RWPE2 (cell line): ENCODE data around the gene KLF15.

Source experiments
- ATAC-seq: fragments of 200-7000 bp; cut with Tn5 transposase; 3 replicates; pipeline ENCODE4 v1.9.1; 2021; ENCODE audit warnings: low read depth
- DNase-seq: peaks from one replicate; pipeline ENCODE4 v3.0.0-alpha.2; 2020; ENCODE audit warnings: low spot score
- H3K27ac ChIP-seq: fragments of 450-650 bp; 2 replicates; pipeline ENCODE4 v1.5.1; 2017; ENCODE audit warnings: mild to moderate bottlenecking; ENCODE audit not compliant: poor library complexity, severe bottlenecking
- H3K27me3 ChIP-seq: fragments of 250-450 bp; sonication (Bioruptor Pico); 2 replicates; pipeline ENCODE4 v1.5.1; 2021; ENCODE audit warnings: mild to moderate bottlenecking, moderate library complexity; ENCODE audit not compliant: insufficient read depth, poor library complexity, severe bottlenecking
- H3K36me3 ChIP-seq: fragments of 250-450 bp; sonication (Bioruptor Pico); 2 replicates; pipeline ENCODE4 v1.5.1; 2020; ENCODE audit warnings: low read depth, mild to moderate bottlenecking, moderate library complexity
- H3K4me1 ChIP-seq: fragments of 250-450 bp; sonication (Bioruptor Pico); 2 replicates; pipeline ENCODE4 v1.5.1; 2021; ENCODE audit warnings: mild to moderate bottlenecking, moderate library complexity; ENCODE audit not compliant: insufficient read depth, poor library complexity, severe bottlenecking
- H3K4me3 ChIP-seq: fragments of 250-450 bp; sonication (Bioruptor Pico); 2 replicates; pipeline ENCODE4 v1.5.1; 2021; ENCODE audit warnings: mild to moderate bottlenecking, moderate library complexity; ENCODE audit not compliant: severe bottlenecking
- H3K9me3 ChIP-seq: fragments of 250-450 bp; sonication (Bioruptor Pico); 2 replicates; pipeline ENCODE4 v1.5.1; 2021; ENCODE audit warnings: mild to moderate bottlenecking, moderate library complexity; ENCODE audit not compliant: severe bottlenecking
- TF ChIP-seq, protein P1 (sequence below): fragments of 450-650 bp; IDR thresholded peaks from one replicate; pipeline ENCODE4 v1.5.1; 2017; ENCODE audit warnings: mild to moderate bottlenecking, moderate library complexity; ENCODE audit not compliant: poor library complexity, severe bottlenecking

The KLF15 gene

DNA sequence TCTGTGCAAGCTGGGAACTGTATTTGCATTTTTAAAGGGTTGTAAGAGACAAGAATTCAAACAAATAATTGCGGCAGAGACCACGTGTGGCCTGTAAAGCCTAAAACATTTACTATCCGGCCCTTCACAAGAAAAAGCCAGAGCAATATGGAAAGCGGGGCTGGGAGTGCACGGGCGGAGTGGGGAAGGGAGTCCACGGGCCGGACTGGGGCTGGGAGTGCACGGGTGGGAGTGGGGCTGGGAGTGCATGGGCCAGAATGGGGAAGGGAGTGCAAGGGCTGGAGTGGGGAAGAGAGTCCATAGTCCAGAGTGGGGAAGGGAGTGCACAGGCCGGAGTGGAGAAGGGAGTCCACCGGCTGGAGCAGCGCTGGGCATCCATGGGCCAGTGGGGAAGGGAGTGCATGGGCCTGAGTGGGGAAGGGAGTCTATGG lies 41.2 kb downstream of the KLF15 start:
- no peaks in the 10 kb centered on the region for H3K4me1 ChIP-seq
- H3K9me3 ChIP-seq, result no peaks in the 10 kb centered on the region
- TF ChIP-seq, protein P1, sequence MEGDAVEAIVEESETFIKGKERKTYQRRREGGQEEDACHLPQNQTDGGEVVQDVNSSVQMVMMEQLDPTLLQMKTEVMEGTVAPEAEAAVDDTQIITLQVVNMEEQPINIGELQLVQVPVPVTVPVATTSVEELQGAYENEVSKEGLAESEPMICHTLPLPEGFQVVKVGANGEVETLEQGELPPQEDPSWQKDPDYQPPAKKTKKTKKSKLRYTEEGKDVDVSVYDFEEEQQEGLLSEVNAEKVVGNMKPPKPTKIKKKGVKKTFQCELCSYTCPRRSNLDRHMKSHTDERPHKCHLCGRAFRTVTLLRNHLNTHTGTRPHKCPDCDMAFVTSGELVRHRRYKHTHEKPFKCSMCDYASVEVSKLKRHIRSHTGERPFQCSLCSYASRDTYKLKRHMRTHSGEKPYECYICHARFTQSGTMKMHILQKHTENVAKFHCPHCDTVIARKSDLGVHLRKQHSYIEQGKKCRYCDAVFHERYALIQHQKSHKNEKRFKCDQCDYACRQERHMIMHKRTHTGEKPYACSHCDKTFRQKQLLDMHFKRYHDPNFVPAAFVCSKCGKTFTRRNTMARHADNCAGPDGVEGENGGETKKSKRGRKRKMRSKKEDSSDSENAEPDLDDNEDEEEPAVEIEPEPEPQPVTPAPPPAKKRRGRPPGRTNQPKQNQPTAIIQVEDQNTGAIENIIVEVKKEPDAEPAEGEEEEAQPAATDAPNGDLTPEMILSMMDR, result no peak
- no peak overlapping the region for H3K27ac ChIP-seq
- ATAC-seq (no peak), DNase-seq (no peak)
- no peaks in the 10 kb centered on the region for H3K36me3 ChIP-seq
- H3K27me3 ChIP-seq, result no peaks in the 10 kb centered on the region
- H3K4me3 ChIP-seq, result no peak overlapping the region

DNA sequence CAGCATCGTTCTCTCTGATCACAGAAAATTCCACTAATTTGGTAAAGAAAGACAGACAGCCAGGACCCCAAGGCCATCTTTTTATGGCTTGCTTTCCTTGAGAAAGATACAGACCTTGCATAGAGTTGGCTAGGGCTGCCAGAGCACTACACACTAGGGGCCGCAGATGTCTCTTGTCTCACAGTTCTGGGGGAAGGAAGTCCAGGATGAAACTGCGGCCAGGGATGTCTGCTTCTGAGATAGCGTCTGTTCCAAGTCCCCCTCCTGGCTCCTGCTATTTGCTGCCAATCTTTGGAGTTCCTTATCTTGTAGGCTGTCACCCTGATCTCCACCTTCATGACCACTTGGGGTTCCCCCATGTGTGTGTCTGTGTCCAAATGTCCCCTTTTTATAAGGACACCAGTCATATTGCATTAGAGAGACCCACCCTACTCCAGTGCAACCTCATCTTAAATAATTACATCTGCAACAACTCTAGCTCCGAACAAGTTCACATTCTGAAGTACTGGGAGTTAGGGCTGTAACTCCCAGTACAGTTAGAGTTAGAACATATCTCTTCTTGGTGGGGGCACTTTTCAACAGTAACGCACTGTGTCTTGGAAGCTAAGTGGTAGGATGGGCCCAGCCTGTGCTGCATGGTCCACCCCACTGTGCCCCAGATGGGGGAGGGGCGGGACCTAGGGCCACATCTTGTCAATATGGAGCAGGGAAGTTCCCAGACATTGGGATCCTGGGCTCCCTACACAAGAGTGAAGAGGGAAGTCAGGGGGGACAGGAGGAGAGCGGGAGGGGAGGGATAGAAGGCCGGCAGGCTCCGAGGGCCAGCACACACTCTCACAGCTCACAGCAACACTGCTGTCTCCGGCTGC lies 42.2 kb downstream of the KLF15 start:
- no peak for ATAC-seq

DNA sequence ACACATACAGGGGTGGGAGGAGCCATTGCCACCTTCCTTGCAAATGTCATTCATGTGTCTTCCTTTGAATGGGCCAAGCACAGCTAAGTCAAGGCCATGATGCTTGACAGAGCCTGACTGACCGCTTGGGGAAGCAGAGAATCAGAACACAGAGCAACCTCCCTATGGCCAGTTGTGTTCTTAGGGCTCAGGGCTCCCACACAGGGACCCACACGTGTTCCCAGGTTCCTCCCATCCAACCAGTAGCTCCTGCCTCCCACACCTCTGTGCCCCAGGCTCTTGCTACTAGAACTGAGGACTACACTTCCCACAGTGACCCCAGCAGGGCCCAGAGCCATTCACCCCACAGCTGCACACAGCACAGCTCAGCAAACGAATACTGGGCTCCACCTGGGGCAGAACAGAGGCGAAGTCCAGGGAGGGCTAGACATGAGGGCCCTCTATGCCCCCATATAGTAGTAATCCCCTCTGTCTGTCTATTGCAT lies 42.9 kb downstream of the KLF15 start:
- no peak for DNase-seq
- Histone ChIP-seq H3K27me3 (no peaks in the 10 kb centered on the region), H3K36me3 (no peaks in the 10 kb centered on the region), H3K4me1 (no peaks in the 10 kb centered on the region), H3K27ac (no peak overlapping the region), H3K4me3 (no peak overlapping the region), H3K9me3 (no peaks in the 10 kb centered on the region)
- ATAC-seq, result no peak
- TF ChIP-seq, protein P1, result no peak

More for the DNA sequence above, 42.2 kb downstream of the KLF15 start:
- H3K4me3 ChIP-seq, result no peak overlapping the region
- H3K4me1 ChIP-seq, result no peaks in the 10 kb centered on the region
- no peak for DNase-seq
- H3K27me3 ChIP-seq, result no peaks in the 10 kb centered on the region
- no peaks in the 10 kb centered on the region for H3K36me3 ChIP-seq
- TF ChIP-seq, protein P1, result no peak
- H3K9me3 ChIP-seq, result no peaks in the 10 kb centered on the region
- no peak overlapping the region for H3K27ac ChIP-seq

DNA sequence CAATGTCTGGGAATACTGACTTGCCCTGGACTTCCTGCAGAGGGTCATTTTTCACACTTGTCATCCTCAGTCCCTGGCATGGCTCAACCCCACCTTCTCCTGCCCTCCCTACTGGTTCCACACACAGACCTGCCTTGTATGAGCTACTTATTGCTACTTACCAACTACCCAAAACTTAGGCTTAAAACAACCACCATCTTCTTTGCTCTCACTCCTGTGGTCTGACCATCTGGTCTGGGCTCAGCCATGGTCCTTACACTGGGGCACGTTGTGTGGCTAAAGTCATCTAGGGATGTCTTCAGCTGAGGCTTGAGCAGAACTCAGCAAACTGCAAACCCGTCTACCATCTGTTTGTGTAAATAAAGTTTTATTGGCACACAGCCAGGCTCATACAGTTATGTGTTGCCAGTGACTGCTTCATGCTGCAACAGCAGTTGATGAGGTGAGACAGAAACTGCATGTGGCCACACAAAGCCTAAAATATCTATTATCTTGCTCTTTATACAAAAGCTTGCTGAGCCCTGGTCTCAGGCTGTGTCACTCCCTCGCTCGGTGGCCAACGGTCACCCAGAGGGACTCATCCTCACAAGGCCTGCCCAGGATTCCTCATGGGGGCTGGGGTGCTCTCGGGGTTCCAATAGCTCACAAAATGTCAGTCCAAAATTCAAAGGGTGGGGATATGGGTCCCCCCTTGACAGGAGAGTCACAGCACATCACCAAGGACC lies 43.5 kb downstream of the KLF15 start:
- DNase-seq, result no peak
- Histone ChIP-seq H3K4me3 (no peak overlapping the region), H3K36me3 (no peaks in the 10 kb centered on the region), H3K9me3 (no peaks in the 10 kb centered on the region), H3K27ac (no peak overlapping the region), H3K4me1 (no peaks in the 10 kb centered on the region), H3K27me3 (no peaks in the 10 kb centered on the region)
- TF ChIP-seq, protein P1, result no peak
- no peak for ATAC-seq
